IPS DF 6.9 (cell line): ENCODE results near the gene ABHD2.

Experiments
- DNase-seq: peaks from one replicate; pipeline ENCODE4 v3.0.0-alpha.2; 2013; ENCODE audit warnings: low read depth, low spot score
- H3K27ac ChIP-seq: one replicate; pipeline ENCODE4 v1.5.1; 2013; ENCODE audit warnings: low read length, control low read depth
- H3K27me3 ChIP-seq: 2 replicates; pipeline ENCODE4 v1.6.1; 2013; ENCODE audit warnings: mild to moderate bottlenecking, low read length; ENCODE audit not compliant: control insufficient read depth, insufficient read depth
- H3K36me3 ChIP-seq: 2 replicates; pipeline ENCODE4 v1.6.1; 2013; ENCODE audit warnings: low read length; ENCODE audit not compliant: control insufficient read depth, insufficient read depth
- H3K4me1 ChIP-seq: 2 replicates; pipeline ENCODE4 v1.6.1; 2013; ENCODE audit warnings: low read length; ENCODE audit not compliant: control insufficient read depth, insufficient read depth
- H3K4me3 ChIP-seq: 2 replicates; pipeline ENCODE4 v1.5.1; 2013; ENCODE audit warnings: mild to moderate bottlenecking, low read length
- H3K9me3 ChIP-seq: 2 replicates; pipeline ENCODE4 v1.6.1; 2013; ENCODE audit warnings: low read length, inconsistent platforms; ENCODE audit not compliant: control insufficient read depth, insufficient read depth
- WGBS: extraction: QIAGEN DNeasy Blood & Tissue Kit; methylation state at CpG from one replicate; pipeline ENCODE4 v1.1.7; 2013; ENCODE audit warnings: mixed read lengths, missing lambda C conversion rate; ENCODE audit not compliant: insufficient read length, insufficient coverage; 5-methylcytosine and 5-hydroxymethylcytosine counted together

Gene ABHD2

GRCh38 chr15:89099968-89100367 is 11.7 kb downstream of the ABHD2 start:
- no peaks in the 10 kb centered on the region for H3K4me1 ChIP-seq
- WGBS: no CpG with 5 or more reads among the region's 3 CpGs
- H3K9me3 ChIP-seq: no peaks in the 10 kb centered on the region
- H3K4me3 ChIP-seq: no peak overlapping the region
- H3K27ac ChIP-seq: no peak overlapping the region
- H3K27me3 ChIP-seq: no peaks in the 10 kb centered on the region
- no peak for DNase-seq
- no peaks in the 10 kb centered on the region for H3K36me3 ChIP-seq

- no peaks in the 10 kb centered on the region for H3K9me3 ChIP-seq
- H3K4me3 ChIP-seq: no peak overlapping the region
- no peaks in the 10 kb centered on the region for H3K27me3 ChIP-seq
- no peak for DNase-seq
- H3K36me3 ChIP-seq: no peaks in the 10 kb centered on the region
- no peak overlapping the region for H3K27ac ChIP-seq
- H3K4me1 ChIP-seq: no peaks in the 10 kb centered on the region
- no CpG with 5 or more reads among the region's 8 CpGs for WGBS
These were observed 13.3 kb downstream of the ABHD2 start for GRCh38 chr15:89101302-89102193.

GRCh38 chr15:89103481-89104171 is 15.4 kb downstream of the ABHD2 start:
- WGBS: no CpG with 5 or more reads among the region's 5 CpGs

GRCh38 chr15:89104172-89104564 is 15.9 kb downstream of the ABHD2 start:
- WGBS: no CpG with 5 or more reads among the region's 9 CpGs
- Histone ChIP-seq H3K9me3 (no peaks in the 10 kb centered on the region), H3K36me3 (no peaks in the 10 kb centered on the region), H3K27ac (no peak overlapping the region), H3K4me3 (no peak overlapping the region), H3K4me1 (no peaks in the 10 kb centered on the region), H3K27me3 (no peaks in the 10 kb centered on the region)
- DNase-seq: no peak

More at GRCh38 chr15:89103481-89104171, 15.4 kb downstream of the ABHD2 start:
- H3K27me3 ChIP-seq: no peaks in the 10 kb centered on the region
- H3K4me1 ChIP-seq: no peaks in the 10 kb centered on the region
- H3K27ac ChIP-seq: no peak overlapping the region
- no peaks in the 10 kb centered on the region for H3K9me3 ChIP-seq
- no peak for DNase-seq
- no peak overlapping the region for H3K4me3 ChIP-seq
- H3K36me3 ChIP-seq: no peaks in the 10 kb centered on the region

- Histone ChIP-seq H3K4me1 (no peaks in the 10 kb centered on the region), H3K27ac (no peak overlapping the region), H3K4me3 (no peak overlapping the region), H3K9me3 (no peaks in the 10 kb centered on the region), H3K27me3 (no peaks in the 10 kb centered on the region), H3K36me3 (no peaks in the 10 kb centered on the region)
- WGBS: no CpG with 5 or more reads among the region's 4 CpGs
- DNase-seq: no peak
These were observed 16.9 kb downstream of the ABHD2 start for GRCh38 chr15:89105147-89105546.

GRCh38 chr15:89106200-89106599 is 17.9 kb downstream of the ABHD2 start:
- Histone ChIP-seq H3K4me3 (no peak overlapping the region), H3K4me1 (no peaks in the 10 kb centered on the region), H3K27ac (no peak overlapping the region), H3K27me3 (no peaks in the 10 kb centered on the region), H3K9me3 (no peaks in the 10 kb centered on the region), H3K36me3 (no peaks in the 10 kb centered on the region)
- DNase-seq: no peak
- no CpG with 5 or more reads among the region's 11 CpGs for WGBS

GRCh38 chr15:89107984-89108383 is 19.7 kb downstream of the ABHD2 start:
- Histone ChIP-seq H3K4me1 (no peaks in the 10 kb centered on the region), H3K27ac (no peak overlapping the region), H3K36me3 (no peaks in the 10 kb centered on the region)

GRCh38 chr15:89108835-89109234 is 20.6 kb downstream of the ABHD2 start:
- H3K27me3 ChIP-seq: no peaks in the 10 kb centered on the region
- no peak overlapping the region for H3K27ac ChIP-seq
- DNase-seq: no peak
- H3K4me3 ChIP-seq: no peak overlapping the region
- H3K36me3 ChIP-seq: no peaks in the 10 kb centered on the region
- no CpG with 5 or more reads among the region's 4 CpGs for WGBS
- no peaks in the 10 kb centered on the region for H3K9me3 ChIP-seq
- no peaks in the 10 kb centered on the region for H3K4me1 ChIP-seq

More at GRCh38 chr15:89107984-89108383, 19.7 kb downstream of the ABHD2 start:
- H3K4me3 ChIP-seq: no peak overlapping the region
- no CpG with 5 or more reads among the region's 5 CpGs for WGBS
- DNase-seq: no peak
- H3K9me3 ChIP-seq: no peaks in the 10 kb centered on the region
- H3K27me3 ChIP-seq: no peaks in the 10 kb centered on the region

- Histone ChIP-seq H3K9me3 (no peaks in the 10 kb centered on the region), H3K4me1 (no peaks in the 10 kb centered on the region), H3K36me3 (no peaks in the 10 kb centered on the region), H3K27me3 (no peaks in the 10 kb centered on the region), H3K27ac (no peak overlapping the region), H3K4me3 (no peak overlapping the region)
- no peak for DNase-seq
- no CpG with 5 or more reads among the region's 4 CpGs for WGBS
These were observed 21.0 kb downstream of the ABHD2 start for GRCh38 chr15:89109238-89109637.

GRCh38 chr15:89110060-89110459 is 21.8 kb downstream of the ABHD2 start:
- Histone ChIP-seq H3K4me1 (no peaks in the 10 kb centered on the region), H3K9me3 (no peaks in the 10 kb centered on the region), H3K27me3 (no peaks in the 10 kb centered on the region), H3K4me3 (no peak overlapping the region), H3K36me3 (no peaks in the 10 kb centered on the region), H3K27ac (no peak overlapping the region)
- WGBS: no CpG with 5 or more reads among the region's 8 CpGs
- no peak for DNase-seq
